Thymus (tissue), 11 donors: Measurements from ENCODE around the gene NAA60. TPM values are rescaled to one million over a fixed set of nuclear protein-coding genes. Genes with fewer than 3 reads are reported as not detected.
"Not testable (repeated sequence)": the region's sequence is repeated elsewhere in the genome, so short reads cannot be mapped to it uniquely, and the experiment has no call there.

Experiments used
- DNase-seq, 9 donors: peaks; one replicate each; pipeline ENCODE4 v3.0.0-alpha.2; 2013; ENCODE audit warnings: low spot score in 9 of 9, low read depth in 6 of 9, missing footprints in 1 of 9
- H3K27ac ChIP-seq, 2 donors: one replicate each; pipeline ENCODE4 v1.5.1; 2013; ENCODE audit warnings: control low read depth in 1 of 2, low read depth in 1 of 2, low read length in 1 of 2, mild to moderate bottlenecking in 1 of 2, moderate library complexity in 1 of 2
- H3K27me3 ChIP-seq, 2 donors: one replicate each; pipeline ENCODE4 v1.5.1; 2013; ENCODE audit warnings: low read length in 1 of 2; ENCODE audit not compliant: control insufficient read depth in 2 of 2, insufficient read depth in 1 of 2
- H3K36me3 ChIP-seq, 2 donors: one replicate each; pipeline ENCODE4 v1.5.1; 2013; ENCODE audit warnings: low read length in 1 of 2, mild to moderate bottlenecking in 1 of 2, moderate library complexity in 1 of 2; ENCODE audit not compliant: control insufficient read depth in 2 of 2, insufficient read depth in 2 of 2
- H3K4me1 ChIP-seq, 2 donors: one replicate each; pipeline ENCODE4 v1.5.1; 2013; ENCODE audit warnings: low read length in 2 of 2; ENCODE audit not compliant: control insufficient read depth in 2 of 2, insufficient read depth in 2 of 2
- H3K4me3 ChIP-seq, 2 donors: one replicate each; pipeline ENCODE4 v1.5.1; 2013; ENCODE audit warnings: low read length in 2 of 2, control low read depth in 1 of 2, mild to moderate bottlenecking in 1 of 2
- H3K9me3 ChIP-seq, 2 donors: one replicate each; pipeline ENCODE4 v1.5.1; 2013; ENCODE audit warnings: low read length in 1 of 2, mild to moderate bottlenecking in 1 of 2; ENCODE audit not compliant: control insufficient read depth in 2 of 2, insufficient read depth in 1 of 2
- WGBS: extraction: QIAGEN DNeasy Blood & Tissue Kit; methylation state at CpG from one replicate; pipeline ENCODE4 v1.1.7; 2013; 5-methylcytosine and 5-hydroxymethylcytosine counted together
- polyA plus RNA-seq: library from polyadenylated mRNA; stranded (reverse); fragments of 200-250 nt; gene quantifications from one replicate; pipeline ENCODE4 v1.2.3, GENCODE V29; 2013
- total RNA-seq: library from RNA; stranded (reverse); fragments of 120-200 nt; gene quantifications from one replicate; pipeline ENCODE4 v1.2.4, GENCODE V29; 2013
- donor health status: healthy.

NAA60 gene
- total and polyA plus RNA-seq, 2 donors = 8.6 to 36.0 TPM

- Histone ChIP-seq H3K9me3 (no peaks in the 10 kb centered on the region), H3K4me1 (peaks cover 0 to 2% of the 10 kb centered on the region in 2 donors), H3K36me3 (peaks cover 28 to 42% of the 10 kb centered on the region in 2 donors), H3K27me3 (no peaks in the 10 kb centered on the region), H3K27ac (peak overlapping the region in 1 of 2 donors; percentile 46), H3K4me3 (no peak overlapping the region)
- 95% methylated on average over 8 of the region's 8 CpGs for WGBS
- no peak for DNase-seq
Observed at GRCh38 chr16:3520841-3521240, 77.4 kb downstream of the NAA60 start.

GRCh38 chr16:3523281-3523680, 79.8 kb downstream of the NAA60 start:
- DNase-seq = no peak
- H3K4me3 ChIP-seq = no peak overlapping the region
- peaks cover 25 to 41% of the 10 kb centered on the region in 2 donors for H3K36me3 ChIP-seq
- 98% methylated on average over 3 of the region's 3 CpGs for WGBS
- H3K9me3 ChIP-seq = no peaks in the 10 kb centered on the region
- no peaks in the 10 kb centered on the region for H3K27me3 ChIP-seq
- no peak overlapping the region for H3K27ac ChIP-seq
- H3K4me1 ChIP-seq = peaks cover 0 to 2% of the 10 kb centered on the region in 2 donors

- Histone ChIP-seq H3K4me1 (no peaks in the 10 kb centered on the region), H3K27ac (no peak overlapping the region), H3K4me3 (no peak overlapping the region), H3K27me3 (no peaks in the 10 kb centered on the region), H3K9me3 (no peaks in the 10 kb centered on the region), H3K36me3 (peaks cover 23 to 36% of the 10 kb centered on the region in 2 donors)
- WGBS = 97% methylated on average over 5 of the region's 5 CpGs
- DNase-seq = no peak
Observed at GRCh38 chr16:3525951-3526350, 82.5 kb downstream of the NAA60 start.

DNA sequence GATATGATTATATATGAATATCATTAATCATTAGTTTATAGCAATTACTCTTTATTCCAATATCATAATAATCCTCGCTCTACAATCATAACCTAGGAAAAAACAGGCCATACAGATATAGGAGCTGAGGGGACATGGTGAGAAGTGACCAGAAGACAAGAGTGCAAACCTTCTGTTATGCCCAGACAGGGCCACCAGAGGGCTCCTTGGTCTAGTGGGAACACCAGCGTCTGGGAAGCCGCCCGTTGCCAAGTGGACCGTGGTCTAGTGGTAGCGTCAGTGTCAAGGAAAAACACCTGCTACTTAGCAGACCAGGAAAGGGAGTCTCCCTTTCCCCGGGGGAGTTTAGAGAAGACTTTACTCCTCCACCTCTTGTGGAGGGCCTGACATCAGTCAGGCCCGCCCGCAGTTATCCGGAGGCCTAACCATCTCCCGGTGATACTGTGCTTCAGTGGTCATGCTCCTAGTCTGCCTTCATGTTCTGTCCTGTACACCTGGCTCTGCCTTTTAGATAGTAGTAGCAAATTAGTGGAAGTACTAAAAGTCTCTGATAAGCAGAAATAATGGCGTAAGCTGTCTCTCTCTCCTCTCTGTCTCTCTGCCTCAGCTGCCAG, 83.8 kb downstream of the NAA60 start:
- 88% methylated on average over 12 of the region's 12 CpGs for WGBS
- DNase-seq = peak in 2 of 9 donors; percentile 13 to 34

DNA sequence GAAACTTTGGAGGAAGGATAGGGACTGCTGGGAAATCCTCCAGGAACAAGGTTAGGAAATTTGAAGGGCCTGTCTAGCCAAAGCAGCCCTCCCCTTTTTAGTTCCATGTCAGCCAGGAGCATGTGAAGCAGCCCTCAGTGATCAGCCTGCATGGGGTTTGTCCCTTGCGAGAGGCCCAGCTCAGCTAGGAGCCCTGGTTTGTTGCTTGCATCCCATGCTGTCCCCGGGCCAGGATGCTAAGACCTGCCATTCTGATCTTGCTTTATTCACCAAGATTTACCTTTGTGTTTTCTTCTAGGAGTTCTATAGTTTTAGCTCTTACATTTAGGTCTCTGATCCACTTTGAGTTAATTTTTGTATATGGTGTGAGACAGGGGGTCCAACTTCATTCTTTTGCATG, 84.9 kb downstream of the NAA60 start:
- Histone ChIP-seq H3K9me3 (no peaks in the 10 kb centered on the region), H3K4me3 (no peak overlapping the region), H3K4me1 (no peaks in the 10 kb centered on the region), H3K36me3 (peaks cover 24 to 41% of the 10 kb centered on the region in 2 donors), H3K27me3 (no peaks in the 10 kb centered on the region), H3K27ac (no peak overlapping the region)
- 99% methylated on average over 2 of the region's 2 CpGs for WGBS
- no peak for DNase-seq

More for the DNA sequence above, 83.8 kb downstream of the NAA60 start:
- not testable (repeated sequence) for H3K27ac ChIP-seq, H3K4me1 ChIP-seq, H3K27me3 ChIP-seq, H3K9me3 ChIP-seq, H3K4me3 ChIP-seq
- peaks cover 25 to 33% of the 10 kb centered on the region in 2 donors for H3K36me3 ChIP-seq

GRCh38 chr16:3529175-3529574, 85.7 kb downstream of the NAA60 start:
- DNase-seq = no peak
- Histone ChIP-seq H3K4me1 (no peaks in the 10 kb centered on the region), H3K9me3 (no peaks in the 10 kb centered on the region), H3K27ac (no peak overlapping the region), H3K27me3 (no peaks in the 10 kb centered on the region), H3K36me3 (peaks cover 19 to 38% of the 10 kb centered on the region in 2 donors), H3K4me3 (no peak overlapping the region)

GRCh38 chr16:3530371-3530914, 87.0 kb downstream of the NAA60 start:
- DNase-seq = no peak
- Histone ChIP-seq H3K4me1 (no peaks in the 10 kb centered on the region), H3K27ac (no peak overlapping the region), H3K4me3 (no peak overlapping the region), H3K9me3 (no peaks in the 10 kb centered on the region), H3K27me3 (no peaks in the 10 kb centered on the region), H3K36me3 (peaks cover 15 to 35% of the 10 kb centered on the region in 2 donors)
- 98% methylated on average over 12 of the region's 12 CpGs for WGBS

GRCh38 chr16:3532741-3533140, 89.3 kb downstream of the NAA60 start:
- H3K4me3 ChIP-seq = no peak overlapping the region
- H3K4me1 ChIP-seq = no peaks in the 10 kb centered on the region
- no peaks in the 10 kb centered on the region for H3K9me3 ChIP-seq
- H3K36me3 ChIP-seq = peaks cover 12 to 35% of the 10 kb centered on the region in 2 donors
- H3K27me3 ChIP-seq = no peaks in the 10 kb centered on the region
- DNase-seq = no peak
- 94% methylated on average over 12 of the region's 12 CpGs for WGBS
- H3K27ac ChIP-seq = no peak overlapping the region

DNA sequence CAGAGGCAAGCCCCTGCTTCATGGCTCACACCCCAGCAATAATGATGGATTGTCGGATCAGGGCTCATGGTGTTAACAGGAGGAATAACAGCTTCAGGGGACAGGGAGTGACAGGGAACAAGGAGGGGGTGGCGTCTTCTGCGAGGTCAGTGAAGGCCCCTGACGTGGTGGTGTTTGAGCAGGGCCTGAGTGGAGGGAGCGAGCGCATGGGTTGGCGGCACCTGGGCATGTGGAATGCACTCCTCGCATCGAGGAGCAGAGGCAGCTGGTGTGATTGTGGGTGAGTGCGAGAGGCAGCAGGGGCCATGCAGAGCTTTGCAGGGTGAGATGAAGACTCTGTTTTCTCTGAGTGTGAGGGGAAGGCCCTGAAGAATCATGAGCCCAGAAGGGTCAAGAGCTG, 90.6 kb downstream of the NAA60 start:
- Histone ChIP-seq H3K4me1 (no peaks in the 10 kb centered on the region), H3K4me3 (no peak overlapping the region), H3K36me3 (peaks cover 10 to 27% of the 10 kb centered on the region in 2 donors), H3K27me3 (no peaks in the 10 kb centered on the region), H3K9me3 (no peaks in the 10 kb centered on the region), H3K27ac (no peak overlapping the region)
- 99% methylated on average over 10 of the region's 10 CpGs for WGBS
- DNase-seq = no peak
